Stimulated activated CD8-positive, alpha-beta memory T cell treated with anti-CD3 and anti-CD28 coated beads, Interleukin-15, amount 100 ng/mL, for 4 hours (primary cell): Measurements from ENCODE around the gene CIT.

Experiments
- DNase-seq, 2 donors: peaks; one replicate each; pipeline ENCODE4 v3.0.0-alpha.2; 2020; ENCODE audit warnings: low read depth in 2 of 2

The CIT gene

GRCh38 chr12:119645535-119646059 is 231.5 kb downstream of the CIT start:
- DNase-seq = no peak

- no peak for DNase-seq
Observed at GRCh38 chr12:119644930-119645329, 232.2 kb downstream of the CIT start.

- DNase-seq = no peak
Observed at GRCh38 chr12:119642986-119643385, 234.1 kb downstream of the CIT start.
